ENCODE measurements around the gene TNNI3K.

Gene TNNI3K

DNA sequence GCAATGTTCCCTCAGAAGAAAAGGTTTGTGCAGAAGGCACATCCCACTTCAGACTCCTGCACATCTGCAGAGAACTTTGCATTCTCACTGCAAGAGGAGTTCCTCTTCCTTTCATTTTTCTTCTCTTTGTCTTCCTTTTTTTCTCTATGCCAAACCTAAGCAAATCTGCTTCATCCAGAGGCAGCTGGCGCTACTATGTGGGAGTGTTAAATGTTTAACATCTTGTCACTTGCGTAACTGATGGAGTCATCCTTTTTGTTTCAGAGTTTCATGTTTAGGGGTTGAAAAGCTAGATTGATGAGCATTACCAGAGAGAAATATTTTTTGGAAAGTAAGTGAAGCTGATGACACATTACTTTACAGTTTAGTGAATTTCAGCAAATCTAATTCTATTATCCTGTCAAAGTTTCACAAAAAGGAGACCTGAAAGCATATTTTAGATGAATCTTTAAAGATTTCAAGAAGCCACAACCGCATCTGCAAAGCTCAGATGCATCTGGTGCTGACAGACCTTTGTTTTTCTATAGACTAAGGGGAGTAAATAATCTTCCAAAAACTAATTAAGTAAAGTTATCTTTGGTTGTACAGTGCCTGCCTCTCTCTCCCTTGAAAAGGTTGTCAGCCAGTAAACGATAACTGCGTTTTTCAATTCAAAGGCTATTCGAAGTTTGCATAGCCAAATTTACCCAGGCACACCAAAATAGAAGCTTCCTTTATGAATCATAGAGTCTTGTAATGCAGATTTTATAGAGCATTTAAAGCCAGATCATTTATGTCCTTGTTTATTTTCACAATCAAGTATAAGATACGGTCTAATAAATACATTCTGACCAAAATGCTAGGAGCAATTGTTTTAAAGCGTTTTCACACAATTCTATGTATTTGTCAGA, 278.5 kb downstream of the TNNI3K start:
- DNase-seq, result no peak
- in situ Hi-C loops (cut with MboI; ENCODE audit: low pct_unique_long_range_greater_than_20kb, low sequenced_read_pairs), result no loop called here

DNA sequence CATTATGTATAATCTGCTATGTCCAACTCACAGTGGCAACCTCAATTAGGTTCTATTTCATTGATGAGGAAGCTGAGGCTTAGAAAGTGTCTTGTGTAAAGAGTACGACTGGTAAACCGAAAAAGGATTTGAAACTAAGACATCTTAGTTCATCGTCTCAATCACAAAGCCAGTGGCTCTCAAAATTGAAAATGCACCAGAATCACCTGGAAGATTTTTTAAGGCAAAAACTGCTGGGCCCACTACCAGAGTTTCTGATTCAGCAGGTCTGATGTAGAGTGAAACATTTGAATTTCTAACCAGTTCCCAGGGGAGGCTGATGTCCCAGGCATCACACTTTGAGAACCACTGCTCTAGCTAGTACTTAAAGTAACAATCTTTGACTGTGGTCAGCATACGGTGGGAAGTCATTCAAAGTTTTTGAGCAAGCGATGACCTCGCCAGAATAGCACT, 282.4 kb downstream of the TNNI3K start:
- no peak for DNase-seq
- in situ Hi-C loops (cut with MboI; ENCODE audit: low pct_unique_long_range_greater_than_20kb, low sequenced_read_pairs), result no loop called here

DNA sequence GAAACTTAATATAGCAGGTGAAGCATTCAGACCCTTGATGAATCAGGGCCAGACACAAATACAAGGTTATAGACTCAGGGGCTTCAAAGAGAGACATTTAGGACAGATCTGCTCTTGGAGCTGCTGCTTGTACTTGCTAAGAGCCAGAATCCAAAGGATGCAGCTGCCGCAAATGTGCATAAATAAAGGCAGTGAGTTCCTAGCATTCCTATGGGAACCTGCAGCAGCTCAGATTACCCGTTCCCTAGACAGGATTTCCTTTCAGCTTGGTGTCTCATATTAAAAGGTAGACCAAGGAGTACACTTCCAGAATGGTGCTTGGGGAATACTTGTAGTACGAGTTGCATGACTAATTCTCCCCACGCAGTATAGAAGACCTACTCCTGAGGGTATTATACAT, 287.0 kb downstream of the TNNI3K start:
- in situ Hi-C loops (cut with MboI; ENCODE audit: low pct_unique_long_range_greater_than_20kb, low sequenced_read_pairs), result no loop called here
- no peak for DNase-seq

DNA sequence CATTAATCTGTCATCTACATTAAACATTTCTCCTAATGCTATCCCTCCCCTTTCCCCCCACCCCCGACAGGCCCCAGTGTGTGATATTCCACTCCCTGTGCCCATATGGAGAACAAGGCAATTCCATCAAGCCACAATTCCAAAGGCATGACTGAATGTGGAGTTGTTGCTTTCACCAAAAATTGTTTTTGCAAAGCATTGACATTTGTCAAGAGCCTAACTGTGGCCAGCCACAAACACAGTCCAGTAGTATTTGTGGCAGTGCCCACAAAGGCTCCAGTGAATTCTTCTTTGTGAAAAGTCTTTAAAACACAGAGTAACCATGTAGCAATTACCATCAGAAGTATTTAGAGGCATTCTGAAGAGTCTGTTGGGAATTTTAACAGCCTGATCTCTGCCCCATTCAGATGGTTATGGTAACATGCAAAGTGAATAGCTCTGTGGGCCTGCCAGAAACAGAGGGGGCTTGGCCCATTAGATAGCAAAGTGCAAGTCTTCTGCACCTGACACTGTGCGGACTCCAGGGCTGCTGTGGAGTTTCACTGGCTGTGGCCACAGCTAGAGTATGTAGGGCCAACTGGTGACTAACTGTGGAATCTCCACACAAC, 288.8 kb downstream of the TNNI3K start:
- in situ Hi-C loops (cut with MboI; ENCODE audit: low pct_unique_long_range_greater_than_20kb, low sequenced_read_pairs), result no loop called here
- no peak for DNase-seq

DNA sequence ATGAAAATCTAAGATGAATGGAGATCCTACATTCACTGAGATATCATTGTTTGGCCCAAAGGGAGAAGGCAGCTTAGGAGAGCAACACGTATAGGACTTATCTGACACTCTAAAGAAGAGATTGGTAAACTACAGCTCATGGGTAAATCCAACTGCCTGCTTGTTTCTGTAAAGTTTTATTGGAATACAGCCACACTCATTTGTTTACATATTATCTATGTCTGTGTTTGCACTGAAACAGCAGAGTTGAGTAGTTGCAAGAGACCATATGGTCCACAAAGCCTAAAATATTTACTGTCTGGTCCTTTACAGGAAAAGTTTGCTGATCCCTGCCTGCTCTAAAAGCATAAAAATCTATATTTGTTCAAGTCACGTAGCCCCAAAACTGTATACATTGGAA, 291.5 kb downstream of the TNNI3K start:
- in situ Hi-C loops (cut with MboI; ENCODE audit: low pct_unique_long_range_greater_than_20kb, low sequenced_read_pairs), result no loop called here
- no peak for DNase-seq

DNA sequence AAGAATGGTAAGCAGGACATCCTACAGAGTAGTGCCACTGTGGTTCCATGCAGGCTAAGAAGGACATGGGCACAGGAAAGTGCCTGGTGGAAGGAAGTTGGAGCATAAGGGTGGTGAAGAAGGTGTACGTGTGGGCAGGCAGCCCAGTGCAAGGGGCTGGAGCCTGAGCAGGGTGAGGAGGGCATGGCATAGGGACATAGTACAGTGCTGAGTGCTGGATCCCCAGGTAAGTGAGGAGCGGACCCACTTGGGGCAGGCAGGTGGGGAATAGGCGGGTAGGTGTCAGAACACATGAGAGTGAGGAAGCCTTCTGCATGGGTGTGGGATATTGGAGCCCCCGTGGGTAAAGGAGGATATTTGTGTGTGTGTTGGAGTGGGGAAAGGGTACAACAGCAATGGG, 292.9 kb downstream of the TNNI3K start:
- in situ Hi-C loops (cut with MboI; ENCODE audit: low pct_unique_long_range_greater_than_20kb, low sequenced_read_pairs), result no loop called here

DNA sequence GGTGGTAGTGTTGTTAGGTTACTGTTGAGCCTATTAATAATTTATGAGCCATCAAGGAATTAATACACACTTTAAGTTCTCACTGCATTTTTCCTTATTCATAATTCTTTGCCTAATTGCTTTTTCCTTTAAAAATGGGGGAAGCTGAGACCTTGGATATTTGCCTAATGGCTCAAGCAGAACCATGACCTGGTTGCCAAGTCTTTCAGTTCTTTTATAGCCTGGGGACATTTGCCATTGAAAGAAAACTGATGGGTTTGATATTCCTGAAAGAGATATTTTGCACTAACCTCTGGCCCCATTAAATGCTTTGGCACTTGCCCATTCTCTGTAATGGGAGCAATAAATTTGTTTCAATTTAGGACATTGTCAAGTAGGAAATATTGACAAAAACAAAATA, 295.7 kb downstream of the TNNI3K start:
- in situ Hi-C loops (cut with MboI; ENCODE audit: low pct_unique_long_range_greater_than_20kb, low sequenced_read_pairs), result no loop called here

More for the DNA sequence above, 292.9 kb downstream of the TNNI3K start:
- no peak for DNase-seq

DNA sequence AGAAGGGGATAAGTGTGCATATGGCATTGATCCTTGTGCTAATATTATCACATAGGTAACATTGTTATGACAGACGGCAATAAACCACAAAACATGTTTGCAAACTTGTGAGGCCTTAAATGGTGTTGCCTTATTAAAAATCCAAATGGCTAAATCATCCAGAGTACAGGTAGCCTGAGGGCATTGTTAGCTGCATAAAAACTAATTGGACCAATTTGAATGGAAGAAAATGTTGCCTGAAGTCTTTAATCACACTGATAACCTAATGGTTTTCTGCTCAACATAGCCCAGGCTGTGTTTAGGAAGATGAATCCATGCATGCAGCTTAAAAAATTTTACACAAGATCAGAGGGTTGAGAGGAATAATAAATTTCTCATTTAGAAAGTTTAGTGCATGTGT, 296.6 kb downstream of the TNNI3K start:
- DNase-seq, result no peak
- in situ Hi-C loops (cut with MboI; ENCODE audit: low pct_unique_long_range_greater_than_20kb, low sequenced_read_pairs), result no loop called here

More for the DNA sequence above, 295.7 kb downstream of the TNNI3K start:
- DNase-seq, result no peak

DNA sequence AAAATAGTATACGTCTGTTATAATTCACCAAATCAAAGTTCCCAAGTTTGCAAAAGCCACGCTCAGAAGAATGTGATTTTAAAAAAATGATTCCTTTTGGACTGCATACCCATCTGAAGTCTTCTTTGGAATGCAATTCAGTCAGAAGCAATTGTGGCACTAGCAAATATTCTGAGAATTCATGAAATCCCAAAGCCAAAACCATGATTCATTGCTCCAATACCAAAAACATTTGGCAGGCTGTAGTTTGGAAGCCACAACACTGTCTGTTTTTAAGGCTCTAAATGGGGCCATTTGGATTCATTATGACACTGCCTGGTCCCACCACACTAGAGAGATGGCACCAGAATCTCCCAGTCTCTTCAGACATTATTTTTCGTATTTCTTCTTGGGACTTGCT, 299.1 kb downstream of the TNNI3K start:
- in situ Hi-C loops (cut with MboI; ENCODE audit: low pct_unique_long_range_greater_than_20kb, low sequenced_read_pairs), result no loop called here
- no peak for DNase-seq

DNA sequence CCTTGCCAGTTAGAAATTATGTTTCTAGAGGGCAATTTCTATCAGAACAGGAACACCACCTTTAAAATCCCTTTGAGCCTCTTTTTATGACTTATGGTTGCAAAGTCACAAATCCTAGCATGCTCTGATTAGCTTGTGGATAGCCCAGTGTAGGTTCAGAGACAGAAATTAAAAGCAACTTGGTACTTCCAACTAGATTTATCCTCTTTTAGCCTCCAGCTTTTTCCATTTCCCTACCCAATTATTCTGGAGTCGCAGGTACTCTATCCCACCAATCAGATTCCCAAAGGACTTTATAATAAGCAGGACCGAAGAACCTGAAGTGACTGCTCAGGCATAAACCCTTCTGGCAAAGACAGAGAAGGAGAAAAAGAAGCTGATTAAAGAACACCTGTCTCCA, 310.6 kb downstream of the TNNI3K start:
- no peak for DNase-seq
- in situ Hi-C loops (cut with MboI; ENCODE audit: low pct_unique_long_range_greater_than_20kb, low sequenced_read_pairs), result no loop called here

DNA sequence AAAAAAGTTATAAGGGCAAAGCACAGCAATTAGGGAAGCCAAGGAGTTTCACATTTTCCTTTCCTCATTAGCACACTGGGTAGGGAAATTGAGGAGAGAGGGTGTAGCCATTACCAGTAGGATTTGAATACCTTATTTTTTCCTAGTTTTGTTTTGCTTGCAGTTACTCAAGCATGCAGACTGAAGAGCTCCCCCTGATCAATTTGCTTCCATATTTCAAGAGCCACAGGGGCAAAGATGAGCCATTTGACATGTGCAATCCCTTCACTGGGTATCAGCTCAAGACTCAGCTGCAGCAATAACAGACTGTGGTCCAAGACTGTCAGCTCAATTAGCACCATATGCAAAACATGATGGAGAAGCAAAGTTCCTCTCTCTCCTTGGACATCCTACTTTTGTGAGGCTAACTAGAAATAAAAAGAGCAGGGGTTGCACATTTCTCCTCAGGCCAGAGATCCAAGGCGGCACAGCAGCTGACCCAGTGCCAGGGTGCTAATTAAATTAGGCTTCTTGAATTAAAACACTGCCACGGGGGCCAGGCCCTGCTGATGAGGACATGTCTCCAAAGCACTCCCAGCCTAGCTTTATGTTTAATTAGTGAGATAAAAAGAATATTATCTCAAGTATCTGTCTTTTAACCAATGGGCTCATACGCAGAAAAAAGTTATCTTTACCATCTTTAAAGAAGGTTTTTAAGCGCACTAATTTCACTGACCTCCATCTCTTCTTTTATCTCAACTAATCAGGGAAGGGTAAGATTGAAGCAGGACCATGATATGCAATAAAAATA, 314.0 kb downstream of the TNNI3K start:
- in situ Hi-C loops (cut with MboI; ENCODE audit: low pct_unique_long_range_greater_than_20kb, low sequenced_read_pairs), result no loop called here
- no peak for DNase-seq

DNA sequence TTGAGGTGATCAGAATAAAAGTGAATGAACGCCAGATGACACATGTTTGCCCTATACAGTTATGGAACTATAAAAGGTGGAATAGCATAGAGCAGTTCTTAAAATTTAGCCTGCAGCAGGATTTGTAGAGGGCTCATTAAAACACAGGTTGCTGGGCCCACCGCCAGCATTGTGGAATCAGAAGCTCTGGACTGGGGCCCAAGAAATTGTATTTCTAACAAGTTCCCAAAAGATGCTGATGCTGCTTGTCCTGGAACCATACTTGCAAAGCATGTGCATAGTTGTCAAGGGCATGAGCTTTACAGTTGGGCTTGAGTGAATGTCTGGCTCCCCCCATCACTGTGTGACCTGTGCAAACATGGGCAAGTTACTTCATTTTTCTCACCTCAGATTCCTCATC, 314.7 kb downstream of the TNNI3K start:
- no peak for DNase-seq
- in situ Hi-C loops (cut with MboI; ENCODE audit: low pct_unique_long_range_greater_than_20kb, low sequenced_read_pairs), result no loop called here

DNA sequence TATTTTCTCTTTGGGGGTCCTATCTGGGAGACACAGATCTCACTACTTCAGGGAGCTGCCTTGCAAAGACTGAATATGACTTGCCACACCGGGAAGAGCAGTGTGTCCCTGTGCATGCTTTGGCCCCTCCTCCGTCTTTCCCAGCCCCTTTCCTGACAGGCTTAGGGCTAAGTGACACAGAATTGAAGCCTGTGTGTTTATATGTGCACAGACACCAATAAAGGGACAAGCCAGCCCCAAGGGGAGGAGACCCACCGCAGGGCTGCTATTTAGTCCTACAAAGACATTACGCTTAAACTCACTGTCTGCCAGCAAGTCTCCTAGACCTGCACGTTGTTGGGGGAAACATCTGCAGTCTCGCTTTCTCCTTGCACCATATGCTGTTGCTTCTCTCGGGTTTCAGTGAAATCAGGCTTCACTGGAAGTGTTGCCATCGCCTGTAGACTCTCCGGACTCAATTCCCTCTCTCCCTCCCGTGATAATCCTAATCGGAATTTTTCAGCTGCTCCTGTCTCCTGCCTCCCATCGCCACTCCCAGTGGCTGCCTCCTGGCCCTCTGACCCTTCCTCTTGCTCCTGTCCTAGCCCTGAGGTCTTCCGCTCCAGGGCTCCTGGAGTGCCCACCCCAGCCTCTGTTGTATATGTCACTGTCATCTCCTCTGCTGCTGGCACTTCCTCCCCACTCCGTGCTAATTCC, 335.8 kb downstream of the TNNI3K start:
- no peak for DNase-seq
- in situ Hi-C loops (cut with MboI; ENCODE audit: low pct_unique_long_range_greater_than_20kb, low sequenced_read_pairs), result no loop called here

DNA sequence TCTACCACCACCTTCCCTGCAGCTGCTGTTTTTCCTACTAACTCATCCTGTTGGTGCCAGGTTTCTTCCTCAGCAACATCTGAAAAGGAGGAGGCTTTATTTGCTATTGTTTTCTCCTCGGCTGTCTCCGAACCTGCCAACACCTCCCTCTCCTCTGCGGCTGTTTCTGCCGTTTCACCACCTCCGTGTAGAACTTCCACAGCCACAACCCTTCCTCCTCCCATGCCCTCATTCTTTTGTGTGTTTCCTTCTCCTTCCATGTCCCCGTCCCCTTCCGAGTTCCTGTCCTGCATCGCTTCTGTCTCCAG, 336.3 kb downstream of the TNNI3K start:
- no peak for DNase-seq
- in situ Hi-C loops (cut with MboI; ENCODE audit: low pct_unique_long_range_greater_than_20kb, low sequenced_read_pairs), result no loop called here

DNA sequence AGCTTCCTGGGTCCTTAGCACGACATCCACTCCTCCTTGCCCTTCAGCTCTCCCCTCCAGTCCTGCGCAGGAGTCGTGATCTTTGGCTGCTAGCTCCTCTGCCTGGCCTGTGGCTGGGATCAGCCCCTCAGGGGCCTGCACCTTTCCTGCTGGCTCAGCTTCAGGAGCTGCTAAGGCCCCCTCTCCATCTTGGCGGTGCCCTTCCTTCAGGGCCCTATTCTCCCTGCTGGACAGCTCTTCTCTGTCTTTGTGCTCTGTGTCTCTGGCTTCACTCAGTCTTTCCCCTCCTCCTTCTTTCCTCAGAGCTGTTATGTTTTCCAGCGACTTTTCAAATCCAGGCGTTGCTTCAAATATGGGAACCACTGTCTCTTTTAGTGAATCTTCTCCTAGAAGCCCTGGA, 336.7 kb downstream of the TNNI3K start:
- in situ Hi-C loops (cut with MboI; ENCODE audit: low pct_unique_long_range_greater_than_20kb, low sequenced_read_pairs), result no loop called here
- no peak for DNase-seq

DNA sequence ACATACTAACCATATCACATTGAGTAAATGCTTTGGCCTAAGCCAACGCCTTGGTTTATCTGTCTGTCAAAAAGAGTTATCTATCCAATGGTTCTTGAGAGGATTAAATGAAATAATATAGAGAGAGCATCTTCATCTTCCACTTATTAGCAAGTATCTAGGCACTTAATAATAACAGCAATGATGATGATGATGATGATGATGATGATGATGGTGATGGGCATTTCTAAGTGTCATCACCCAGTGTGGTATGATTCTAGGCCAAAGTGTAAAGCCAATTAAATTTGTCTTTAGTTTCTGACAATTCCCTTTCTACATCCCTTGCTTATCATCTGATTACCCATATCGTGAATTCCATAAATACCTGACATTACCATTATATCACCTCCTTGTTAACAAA, 342.9 kb downstream of the TNNI3K start:
- DNase-seq, result no peak
- in situ Hi-C loops (cut with MboI; ENCODE audit: low pct_unique_long_range_greater_than_20kb, low sequenced_read_pairs), result no loop called here

DNA sequence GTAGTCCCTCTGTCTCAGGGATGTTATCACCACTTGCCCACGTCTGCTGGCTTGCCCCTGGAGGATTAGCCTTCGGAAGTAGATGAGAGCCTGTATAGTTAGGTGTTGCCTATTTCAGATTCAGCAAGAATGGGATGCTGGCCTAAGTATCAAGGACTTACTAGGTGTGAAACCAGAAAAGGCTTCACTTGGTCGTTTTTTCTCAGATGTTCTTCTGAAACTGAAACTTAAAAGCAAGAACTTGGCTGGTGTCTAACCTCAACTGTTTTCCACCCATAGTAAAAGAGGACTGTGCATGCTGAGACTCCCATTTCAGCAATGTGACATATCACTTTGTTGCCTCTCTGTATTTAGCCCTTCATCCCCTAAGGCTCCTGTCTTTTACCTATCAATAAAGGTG, 344.2 kb downstream of the TNNI3K start:
- in situ Hi-C loops (cut with MboI; ENCODE audit: low pct_unique_long_range_greater_than_20kb, low sequenced_read_pairs), result no loop called here
- no peak for DNase-seq

DNA sequence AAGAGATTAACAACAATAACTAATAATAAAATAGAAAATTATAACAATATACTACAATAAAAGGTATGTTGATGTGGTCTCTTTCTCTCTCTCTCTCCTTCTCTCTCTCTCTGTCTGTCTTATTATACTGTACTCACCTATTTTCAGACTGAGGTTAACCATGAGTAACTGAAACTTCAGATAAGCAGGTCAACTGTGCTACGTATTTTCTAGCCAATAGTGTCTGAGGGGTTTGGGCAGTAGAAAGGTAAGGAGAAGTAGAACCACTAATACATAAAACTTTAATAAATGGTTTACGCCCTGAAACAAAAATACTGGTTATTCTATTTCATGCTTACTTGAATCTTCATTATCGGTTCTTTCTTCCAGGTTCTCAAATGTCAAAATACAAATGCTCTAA, 348.2 kb downstream of the TNNI3K start:
- DNase-seq, result no peak
- in situ Hi-C loops (cut with MboI; ENCODE audit: low pct_unique_long_range_greater_than_20kb, low sequenced_read_pairs), result no loop called here

DNA sequence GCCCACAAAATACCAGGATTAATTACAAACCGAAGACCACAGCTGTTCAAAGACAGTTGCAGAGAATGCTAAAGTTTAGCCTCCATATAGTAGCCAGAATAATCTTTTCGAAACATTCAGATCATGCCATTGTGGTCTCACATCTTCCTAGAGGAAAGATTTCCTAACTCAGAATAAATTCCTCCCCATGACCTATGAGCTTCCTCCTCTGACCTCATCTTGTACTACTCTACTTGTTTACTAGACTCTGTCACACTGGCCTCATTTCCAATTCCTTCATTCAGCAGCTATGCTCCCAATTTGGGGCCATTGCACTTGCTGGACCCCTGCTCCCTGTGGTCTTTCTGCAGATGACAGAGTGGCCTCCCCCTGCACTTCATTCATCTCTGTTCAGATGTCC, 349.0 kb downstream of the TNNI3K start:
- in situ Hi-C loops (cut with MboI; ENCODE audit: low pct_unique_long_range_greater_than_20kb, low sequenced_read_pairs), result no loop called here
- no peak for DNase-seq
